HG03139 (cell line): ENCODE results near the gene ANO10.

Experiments
- ATAC-seq: cut with Tn5 transposase; IDR thresholded peaks from one replicate; pipeline ENCODE4 v1.9.1; 2021; ENCODE audit not compliant: unreplicated experiment

ANO10 gene

DNA sequence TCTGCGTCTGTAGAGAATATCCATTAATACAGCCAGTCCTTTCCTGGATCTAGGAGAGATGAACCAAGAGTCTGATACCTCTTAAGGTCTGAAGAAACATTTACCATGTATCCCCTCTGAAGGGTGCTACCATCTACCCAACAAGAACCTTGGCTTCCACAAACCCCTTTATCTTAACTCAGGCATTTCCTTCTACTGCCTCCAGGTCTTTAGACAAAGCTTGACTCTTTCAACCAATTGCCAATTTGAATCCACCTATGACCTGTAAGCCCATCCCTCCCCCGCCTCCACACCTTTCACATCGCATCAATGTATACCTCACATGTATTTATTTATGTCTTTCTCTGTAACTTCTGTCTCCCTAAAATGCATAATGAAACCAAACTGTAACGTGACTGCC, 196.0 kb downstream of the ANO10 start:
- no peak for ATAC-seq

DNA sequence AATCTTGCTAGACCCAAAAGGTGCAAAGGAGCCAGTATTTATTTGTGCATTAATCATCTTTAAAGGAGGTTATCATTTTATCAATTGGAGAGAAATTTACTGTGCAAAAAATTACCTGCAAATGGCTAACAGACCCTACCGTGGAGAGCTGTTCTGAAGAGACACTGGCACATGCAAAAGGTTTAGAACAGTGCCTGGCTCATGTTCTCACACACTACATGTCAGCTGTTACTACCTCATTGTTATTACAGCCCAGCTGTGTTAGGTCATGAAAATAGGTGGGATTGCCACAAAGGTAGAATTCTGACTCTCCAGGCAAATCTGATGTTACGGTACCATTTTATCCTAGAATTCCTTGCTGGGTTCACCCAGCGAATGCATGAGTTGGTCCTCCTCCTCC, 198.2 kb downstream of the ANO10 start:
- ATAC-seq = no peak

DNA sequence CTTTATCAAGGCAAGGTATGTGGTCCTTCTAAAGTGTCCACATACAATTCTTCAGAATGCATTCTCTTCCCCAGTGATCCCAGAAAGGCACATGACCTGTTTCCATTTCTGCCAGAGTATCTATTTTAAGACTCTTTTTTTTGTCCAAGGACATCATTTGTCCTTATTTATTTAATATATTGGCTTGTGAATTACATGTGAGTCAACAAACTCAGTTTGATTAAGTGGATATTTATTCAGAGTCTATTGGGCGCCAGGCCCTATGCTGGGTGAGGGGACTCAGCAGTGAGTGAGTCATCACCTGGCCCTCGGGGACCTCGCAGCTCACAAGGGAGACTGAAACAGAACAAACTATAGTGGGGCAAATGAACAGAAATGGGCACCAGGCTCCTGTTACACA, 198.7 kb downstream of the ANO10 start:
- no peak for ATAC-seq

DNA sequence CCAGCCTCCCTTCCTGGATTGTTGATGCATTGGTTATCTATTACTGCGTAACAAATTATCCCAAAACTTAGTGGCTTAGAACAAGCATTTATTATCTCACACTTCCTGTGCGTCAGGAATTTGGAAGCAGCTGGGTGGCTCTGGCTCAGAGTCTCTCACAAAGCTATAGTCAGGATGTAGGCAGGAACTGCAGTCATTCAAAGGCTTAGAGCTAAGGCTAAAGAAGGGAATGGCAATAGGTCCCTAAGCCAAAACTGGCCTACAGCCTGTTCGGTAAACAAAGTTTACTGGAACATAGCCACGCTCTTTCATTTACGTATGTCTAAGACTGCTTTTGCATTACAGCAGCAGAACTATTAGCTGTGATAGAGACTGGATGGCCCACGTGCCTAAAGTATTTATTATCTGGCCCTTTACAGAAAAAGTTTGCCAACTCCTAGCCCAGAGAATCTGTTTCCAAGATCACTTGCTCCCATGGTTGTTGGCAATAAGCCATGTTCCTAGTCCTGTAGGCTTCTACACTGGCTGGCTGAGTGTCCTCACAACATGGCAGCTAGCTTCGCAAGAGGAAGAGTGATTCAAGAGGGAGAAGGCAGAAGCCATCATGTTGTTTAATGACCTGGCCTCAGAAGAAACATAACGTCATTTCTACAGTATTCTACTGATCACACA, 203.1 kb downstream of the ANO10 start:
- ATAC-seq = no peak

- ATAC-seq = no peak
Measured at GRCh38 chr3:43417133-43417532, 204.7 kb downstream of the ANO10 start.

- ATAC-seq = no peak
Measured at GRCh38 chr3:43415088-43415487, 206.7 kb downstream of the ANO10 start.

DNA sequence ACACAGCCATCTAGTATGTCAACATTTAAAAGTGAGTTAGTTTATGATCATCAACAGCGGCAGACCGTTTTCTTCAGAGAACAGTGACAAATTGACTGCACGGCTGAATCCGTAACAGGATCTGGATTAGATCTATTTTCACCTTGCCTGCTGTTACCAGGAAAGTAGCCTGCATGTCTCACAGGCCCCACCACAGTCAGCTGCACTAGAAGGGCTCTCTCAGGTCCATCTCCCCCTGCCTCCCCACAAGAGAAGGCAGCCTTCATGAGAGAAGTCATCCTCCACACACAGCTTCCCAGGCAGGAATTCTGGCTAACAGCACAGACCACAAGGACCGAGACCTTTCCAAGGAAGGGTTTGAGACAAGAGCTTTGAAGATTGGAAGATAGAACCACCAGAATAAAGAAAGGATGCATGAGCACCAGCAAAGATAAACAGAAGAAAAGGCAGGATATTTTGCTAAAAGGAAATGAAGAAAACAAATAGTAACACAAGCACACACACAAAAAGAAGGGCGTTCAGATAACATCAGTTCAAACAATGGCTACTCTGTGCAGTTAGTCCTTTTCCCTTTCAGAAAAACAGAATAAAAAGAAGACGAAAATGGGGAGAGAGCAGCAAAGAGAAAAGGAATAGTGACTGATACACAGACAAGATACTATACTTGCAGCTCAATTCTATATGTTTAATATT, 208.0 kb downstream of the ANO10 start:
- no peak for ATAC-seq

- ATAC-seq = no peak
Measured at GRCh38 chr3:43411429-43411828, 210.4 kb downstream of the ANO10 start.

DNA sequence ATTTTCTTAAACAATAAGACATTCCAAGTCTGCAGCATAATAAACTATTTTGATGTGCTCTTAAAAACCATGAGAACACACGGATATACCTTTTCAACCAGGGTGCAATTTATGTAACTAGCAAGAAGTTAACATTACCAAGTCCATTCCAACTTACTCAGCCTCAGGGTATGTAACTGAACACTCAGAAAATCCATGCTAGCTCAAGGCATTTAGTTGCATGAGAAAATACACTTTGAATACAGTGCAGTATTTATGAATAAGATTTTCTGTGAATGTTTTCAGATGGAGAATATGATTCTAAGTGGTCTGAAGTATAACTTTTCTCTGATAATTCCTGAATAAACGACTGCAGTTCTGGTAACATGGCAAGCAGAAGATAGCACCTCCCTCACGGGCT, 211.2 kb downstream of the ANO10 start:
- no peak for ATAC-seq

DNA sequence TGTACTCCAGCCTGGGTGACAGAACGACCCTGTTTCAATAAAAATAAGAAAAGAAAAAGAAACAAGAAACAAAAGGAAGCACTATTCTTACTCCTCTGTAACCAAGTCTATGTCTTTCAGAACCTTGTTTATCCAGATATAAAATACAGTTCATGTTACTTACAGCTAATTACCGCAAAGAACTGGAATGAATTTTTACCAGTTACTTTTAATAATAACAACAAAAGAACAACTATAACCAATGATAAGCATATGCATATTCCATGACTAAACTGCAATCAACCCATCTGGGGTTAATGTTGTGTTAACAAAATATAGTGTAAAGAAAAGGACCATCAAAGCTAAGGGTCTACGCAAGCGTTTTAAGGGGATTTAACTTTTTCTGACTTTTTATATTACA, 212.3 kb downstream of the ANO10 start:
- no peak for ATAC-seq

- ATAC-seq = no peak
Measured at GRCh38 chr3:43406643-43407023, 215.2 kb downstream of the ANO10 start.

GRCh38 chr3:43405888-43406642, 215.7 kb downstream of the ANO10 start:
- ATAC-seq = no peak

DNA sequence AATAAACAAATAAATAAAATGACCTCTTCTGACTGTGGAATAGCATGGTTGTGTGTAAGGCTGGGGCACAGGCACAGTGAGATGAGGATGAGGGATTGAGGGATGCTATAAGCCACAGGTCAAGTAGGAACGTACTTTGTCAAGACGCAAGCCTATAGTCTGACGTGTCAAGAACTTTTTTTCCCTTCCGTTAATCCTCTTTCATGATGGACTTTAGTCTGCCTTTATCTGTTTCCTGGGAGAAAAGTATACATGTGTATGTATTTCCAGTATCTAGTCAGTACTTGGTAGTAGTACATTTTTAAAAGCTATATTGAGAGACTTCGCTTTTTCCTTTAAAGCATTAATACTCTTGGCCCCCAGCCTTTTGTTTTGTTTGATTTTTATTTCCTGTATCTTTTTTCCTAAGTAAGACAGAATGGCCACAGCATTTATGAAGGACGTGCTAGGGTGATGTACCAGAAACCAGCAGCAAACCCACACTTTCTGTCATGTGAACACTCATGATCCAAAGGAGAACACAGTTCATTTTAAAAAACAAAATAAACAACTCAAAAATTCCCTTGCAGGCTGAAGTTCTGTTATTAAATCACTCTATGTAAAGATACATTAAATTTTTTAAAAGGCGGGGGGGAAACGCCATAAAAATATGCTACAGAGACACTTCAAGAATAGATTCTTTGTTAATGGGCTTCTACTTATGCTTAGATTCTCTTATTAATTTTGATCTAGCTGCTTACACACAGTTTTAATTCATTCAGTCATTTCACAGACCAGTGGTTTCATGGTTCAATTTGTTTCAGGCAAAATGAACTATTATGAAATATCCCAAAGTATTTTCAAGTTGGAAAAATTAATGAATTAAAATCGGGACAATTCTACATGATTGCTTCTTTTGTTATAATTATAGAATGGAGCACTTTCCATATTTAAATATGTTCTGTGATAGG, 220.8 kb downstream of the ANO10 start:
- ATAC-seq = no peak

DNA sequence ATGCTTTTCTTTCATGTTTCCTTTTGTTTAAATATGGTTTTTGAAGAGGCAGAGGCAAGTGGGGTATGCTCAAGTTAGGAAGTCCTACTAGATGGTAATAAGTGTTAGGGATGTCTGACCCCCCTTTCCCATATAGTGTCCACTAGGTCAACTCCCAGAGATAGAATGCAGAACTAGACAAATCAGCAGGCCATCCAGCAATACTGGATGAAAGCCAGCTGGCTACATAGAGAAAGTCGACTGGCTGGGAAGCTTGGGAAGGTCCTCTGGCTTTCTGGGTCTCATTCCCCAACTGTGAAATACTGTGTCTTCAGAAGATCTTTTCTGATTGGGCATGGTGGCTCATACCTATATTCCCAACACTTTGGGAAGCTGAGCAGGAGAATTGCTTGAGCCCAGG, 221.6 kb downstream of the ANO10 start:
- no peak for ATAC-seq

DNA sequence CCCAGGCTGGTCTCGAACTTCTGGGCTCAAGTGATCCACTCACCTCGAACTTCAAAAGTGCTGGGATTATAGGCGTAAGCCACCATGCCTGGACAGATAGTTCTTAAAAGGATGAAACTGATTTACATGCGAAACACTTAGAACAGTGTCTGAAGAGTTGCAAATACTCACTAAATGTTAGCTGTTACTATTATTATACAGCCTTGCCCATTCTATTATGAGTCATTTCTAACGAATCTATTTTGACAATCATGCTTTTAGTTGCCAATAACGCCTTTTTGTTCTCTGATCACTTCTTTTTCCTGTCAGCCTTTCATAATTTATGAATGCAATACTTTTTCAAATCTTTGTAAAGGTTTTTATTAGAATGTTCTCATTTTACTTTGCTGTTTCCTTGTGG, 222.8 kb downstream of the ANO10 start:
- no peak for ATAC-seq

DNA sequence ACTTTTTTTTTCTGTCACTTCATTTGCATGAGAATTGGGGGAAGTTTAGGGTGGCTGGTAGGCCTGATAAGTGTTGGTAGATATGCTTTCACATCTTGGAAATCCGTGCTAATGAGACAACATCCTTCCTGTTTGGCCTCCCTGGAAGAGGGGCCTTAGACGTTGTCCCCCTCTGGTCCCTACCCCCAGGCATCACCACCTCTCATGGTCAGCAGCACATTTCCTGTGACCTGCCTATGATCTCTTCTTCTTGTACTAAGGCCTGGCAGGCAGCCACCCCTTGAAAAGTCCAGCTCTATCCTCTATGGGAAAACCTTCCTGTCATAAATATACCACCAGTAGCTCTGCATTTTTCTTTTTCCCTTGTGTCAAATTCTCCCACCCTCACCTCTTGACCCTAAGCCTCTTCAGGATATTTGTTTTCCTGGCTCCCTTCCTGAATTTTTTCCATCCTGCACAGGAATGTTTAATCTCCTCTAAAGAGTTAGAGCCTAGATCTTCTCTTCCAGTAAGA, 227.7 kb downstream of the ANO10 start:
- ATAC-seq = no peak

DNA sequence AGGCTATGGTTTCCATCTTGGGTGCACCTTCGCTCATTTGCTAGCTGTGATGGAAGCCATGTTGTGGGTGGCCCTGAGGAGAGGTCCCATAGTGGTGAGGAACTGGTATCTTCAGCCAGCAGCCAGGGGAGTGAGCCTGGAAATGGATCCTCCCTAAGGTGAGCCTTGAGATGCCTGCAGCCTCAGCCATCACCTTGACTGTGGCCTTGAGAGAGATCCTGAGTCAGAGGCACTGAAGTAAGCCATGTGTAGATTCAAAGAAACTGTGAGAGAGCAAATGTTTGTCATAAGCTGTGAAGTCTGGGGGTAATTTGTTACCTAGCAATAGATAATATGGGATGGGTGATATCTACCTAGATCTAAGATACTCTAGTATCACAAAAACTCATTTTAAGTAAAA, 230.2 kb downstream of the ANO10 start:
- ATAC-seq = no peak

DNA sequence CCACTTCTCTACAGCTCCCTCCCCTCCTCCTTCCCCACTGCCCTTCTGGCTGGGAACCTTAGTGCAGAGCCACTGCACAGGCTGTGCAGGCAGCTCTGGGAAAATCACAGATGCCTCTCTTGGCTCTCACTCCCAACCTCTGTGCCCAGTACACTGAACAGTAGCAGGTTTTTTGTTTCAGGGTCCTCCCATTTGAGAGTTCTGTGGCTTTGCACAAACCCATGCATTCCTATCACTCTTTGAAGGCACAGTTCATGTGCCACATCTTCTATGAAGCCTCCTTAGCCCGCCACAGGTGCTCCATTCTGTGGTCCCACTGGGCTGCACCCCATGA, 231.6 kb downstream of the ANO10 start:
- ATAC-seq = no peak

DNA sequence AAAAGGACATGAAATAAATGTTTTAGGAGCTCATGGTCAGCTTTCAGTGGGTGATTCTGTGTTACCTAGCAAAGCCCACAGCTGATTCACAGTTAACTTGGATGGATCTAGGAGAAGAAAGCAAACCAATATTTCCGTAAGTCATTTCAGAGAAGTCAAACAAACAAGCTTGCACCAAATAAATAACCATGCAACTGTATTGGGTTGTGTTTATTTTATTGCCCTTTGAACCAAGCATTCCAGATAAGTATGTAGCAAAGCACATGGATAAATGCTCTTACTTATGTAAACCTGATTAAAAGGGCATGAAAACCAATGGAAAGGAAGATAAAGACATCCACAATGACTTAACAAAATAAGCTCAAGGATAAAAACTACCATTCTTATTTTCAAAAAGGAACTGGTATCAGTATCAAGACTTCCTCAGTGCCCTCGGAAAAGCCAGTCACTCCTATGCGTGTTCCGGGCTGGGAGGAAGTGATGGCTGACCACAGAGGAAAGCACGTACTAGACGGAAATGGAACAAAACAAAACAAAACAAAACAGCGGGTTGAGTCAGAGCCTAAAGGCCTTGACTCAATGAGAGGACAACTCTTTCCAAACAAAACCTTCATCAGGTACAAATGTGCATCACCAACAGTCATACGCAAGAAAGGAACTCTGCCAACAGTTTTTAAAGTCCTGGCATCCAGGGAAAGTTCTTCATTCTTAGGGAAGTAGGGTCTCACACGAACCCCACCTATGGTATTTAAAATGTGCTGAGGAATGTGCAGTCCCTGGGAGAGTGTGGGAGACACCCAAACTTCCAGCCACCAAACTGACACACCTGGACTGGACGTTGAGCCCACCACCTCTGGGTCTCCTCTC, 232.2 kb downstream of the ANO10 start:
- no peak for ATAC-seq

DNA sequence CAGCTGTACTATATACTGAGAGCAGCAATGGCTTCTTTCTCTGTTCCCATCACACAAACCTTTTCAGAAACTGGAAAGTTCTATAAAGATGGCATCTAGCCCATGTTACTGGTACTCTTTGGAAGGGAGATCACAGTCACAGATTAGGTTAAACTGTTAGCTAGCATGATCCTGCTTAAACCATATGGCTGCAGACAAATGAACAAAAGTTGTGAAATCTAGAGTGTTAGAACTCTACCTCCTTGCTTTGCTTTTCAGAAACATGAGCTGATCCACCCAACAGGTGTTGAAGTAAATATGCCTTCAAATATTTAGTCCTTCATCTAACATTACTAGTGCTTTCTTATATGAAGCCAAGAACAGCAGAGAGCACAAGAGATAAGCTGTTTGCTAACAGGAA, 232.9 kb downstream of the ANO10 start:
- ATAC-seq = no peak
